HG03469 (cell line): ENCODE results near the gene OR4Q3.
"Not testable (repeated sequence)": the region's sequence is repeated elsewhere in the genome, so short reads cannot be mapped to it uniquely, and the experiment has no call there.

ENCODE experiments used
- ATAC-seq: cut with Tn5 transposase; IDR thresholded peaks from one replicate; pipeline ENCODE4 v1.9.1; 2021; ENCODE audit warnings: mild to moderate bottlenecking, moderate library complexity, moderate number of reproducible peaks; ENCODE audit not compliant: unreplicated experiment

Gene OR4Q3

DNA sequence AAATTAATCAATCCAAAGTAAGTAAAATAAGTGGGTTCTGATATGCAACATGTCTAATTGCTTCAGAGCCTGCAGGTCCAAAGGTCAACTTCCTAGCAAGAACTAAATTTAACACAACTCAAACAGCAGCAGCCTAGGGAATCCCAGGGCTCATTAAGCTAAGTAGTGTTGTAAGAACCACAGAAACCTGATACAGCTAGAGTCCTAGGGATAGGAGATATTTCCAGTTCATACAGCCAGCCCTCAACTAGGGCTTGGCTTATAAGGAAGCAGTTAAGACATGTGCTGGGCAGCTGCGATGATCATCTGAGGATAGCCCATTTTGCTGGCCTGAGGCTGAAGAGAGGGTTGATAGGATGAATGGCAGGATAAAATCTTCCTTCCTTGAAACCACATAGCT, at the start of gene OR4Q3:
Gene OR4Q3 (plus strand): TSS at position 316 of the 400 bp plus-strand sequence.
- ATAC-seq: no peak

DNA sequence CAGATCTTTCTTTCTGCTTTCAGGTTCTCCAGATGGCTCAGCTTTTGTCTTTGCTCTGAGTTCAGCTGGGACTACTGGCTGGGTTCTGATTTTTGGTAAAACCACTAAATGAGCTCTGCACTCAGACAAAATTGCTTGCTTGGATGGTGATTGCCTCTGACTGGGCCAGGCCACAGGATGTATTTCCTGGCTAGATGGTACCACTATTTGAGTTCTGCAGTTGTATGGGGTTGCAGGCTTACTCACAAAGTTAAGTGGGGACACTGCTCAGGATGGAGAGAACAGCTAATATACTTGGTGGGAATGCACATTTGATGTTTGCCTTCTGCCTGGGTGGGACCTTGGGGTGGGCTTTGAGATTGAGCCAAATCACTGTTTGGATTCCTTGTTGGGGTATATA, 14.0 kb upstream of the OR4Q3 start:
- ATAC-seq: no peak

DNA sequence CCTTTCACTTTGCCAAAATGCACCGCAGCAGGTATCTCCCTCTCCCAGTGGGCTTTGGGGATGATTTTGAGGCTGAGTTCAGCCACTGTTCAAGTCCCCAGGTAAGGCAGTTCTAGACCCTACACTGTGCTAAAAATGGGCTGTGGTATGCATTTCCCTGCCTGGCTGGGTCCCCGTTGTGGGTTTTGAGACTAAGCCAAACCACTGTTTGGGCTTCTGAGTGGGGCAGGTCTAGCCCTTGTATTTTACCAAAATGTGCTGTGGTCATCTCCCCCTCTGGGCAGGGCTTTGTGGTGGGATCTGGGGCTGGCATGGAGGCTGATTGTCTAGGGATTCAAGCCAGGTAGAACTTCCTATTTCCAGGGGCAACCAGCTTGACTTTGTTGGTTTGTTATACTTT, 13.6 kb upstream of the OR4Q3 start:
- ATAC-seq: no peak

DNA sequence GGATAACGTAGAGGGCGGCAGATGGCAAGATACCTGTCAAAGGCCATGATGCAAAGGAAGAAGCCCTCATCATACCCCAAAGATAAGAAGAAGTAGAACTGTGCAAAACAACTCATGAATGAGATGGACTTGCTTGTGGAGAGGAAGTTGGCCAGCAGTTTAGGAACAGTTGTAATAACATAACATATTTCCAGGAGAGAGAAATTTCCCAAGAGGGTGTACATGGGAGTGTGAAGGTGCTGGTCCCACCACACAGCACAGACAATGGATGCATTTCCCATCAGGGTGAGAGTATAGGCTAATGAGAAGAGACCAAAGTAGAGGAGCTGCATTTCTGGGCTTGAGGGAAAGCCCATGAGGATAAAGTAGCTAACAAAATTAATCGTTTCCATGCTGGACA, 9.5 kb upstream of the OR4Q3 start:
- ATAC-seq: not testable (repeated sequence)

DNA sequence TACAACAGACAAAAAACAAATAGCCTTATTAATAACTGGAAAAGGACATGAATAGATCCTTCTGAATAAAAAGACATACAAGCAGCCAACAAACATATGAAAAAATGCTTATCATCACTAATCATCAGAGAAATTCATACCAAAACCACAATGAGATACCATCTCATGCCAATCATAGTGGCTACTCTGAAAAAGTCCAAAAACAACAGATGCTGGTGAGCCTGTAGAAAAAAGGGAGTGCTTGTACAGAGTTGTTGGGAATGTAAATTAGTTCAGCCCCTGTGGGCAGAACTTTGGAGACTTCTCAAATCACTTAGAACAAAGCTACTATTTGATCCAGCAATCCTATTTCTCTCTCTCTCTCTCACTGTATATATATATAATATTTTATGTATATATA, 8.9 kb downstream of the OR4Q3 start:
- ATAC-seq: not testable (repeated sequence)

DNA sequence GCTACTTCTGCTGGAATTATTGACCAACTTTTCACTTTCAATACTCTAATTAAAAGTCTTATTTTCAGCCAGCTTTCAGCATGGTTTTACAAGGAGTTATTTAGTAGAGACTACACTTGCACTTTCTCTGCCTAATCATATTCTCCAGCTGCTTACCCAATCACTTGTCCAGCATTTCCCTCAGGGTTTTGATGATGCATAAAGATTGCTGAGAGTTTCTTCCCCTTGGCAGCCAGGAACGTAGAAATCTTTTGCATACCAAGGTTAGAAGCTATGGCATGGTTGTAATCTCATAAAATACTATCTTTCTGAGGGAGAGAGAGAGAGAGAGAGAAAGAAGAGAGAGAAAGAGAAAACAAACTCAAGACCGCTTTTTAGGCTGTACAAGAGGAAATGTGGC, 10.8 kb downstream of the OR4Q3 start:
- no peak for ATAC-seq

DNA sequence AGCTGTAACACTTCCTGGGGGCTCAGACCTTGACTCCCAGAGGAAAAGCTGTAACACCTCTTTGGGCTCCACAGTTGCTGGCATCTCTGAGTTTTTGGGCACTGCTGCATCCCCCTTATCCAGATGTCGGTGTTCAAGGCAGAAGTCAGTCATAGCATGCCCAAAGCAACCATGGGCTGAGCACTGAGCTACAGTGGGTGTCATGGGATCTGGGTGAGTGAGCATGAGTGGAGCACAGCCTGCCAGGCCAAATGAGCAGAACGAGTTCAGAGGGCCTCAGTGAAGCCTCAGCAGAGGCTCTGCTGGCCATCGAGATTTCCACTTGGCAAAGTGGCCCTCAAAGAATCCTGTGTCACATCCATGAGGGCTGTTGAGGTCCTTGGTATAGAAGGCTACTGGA, 28.1 kb downstream of the OR4Q3 start:
- ATAC-seq: not testable (repeated sequence)

DNA sequence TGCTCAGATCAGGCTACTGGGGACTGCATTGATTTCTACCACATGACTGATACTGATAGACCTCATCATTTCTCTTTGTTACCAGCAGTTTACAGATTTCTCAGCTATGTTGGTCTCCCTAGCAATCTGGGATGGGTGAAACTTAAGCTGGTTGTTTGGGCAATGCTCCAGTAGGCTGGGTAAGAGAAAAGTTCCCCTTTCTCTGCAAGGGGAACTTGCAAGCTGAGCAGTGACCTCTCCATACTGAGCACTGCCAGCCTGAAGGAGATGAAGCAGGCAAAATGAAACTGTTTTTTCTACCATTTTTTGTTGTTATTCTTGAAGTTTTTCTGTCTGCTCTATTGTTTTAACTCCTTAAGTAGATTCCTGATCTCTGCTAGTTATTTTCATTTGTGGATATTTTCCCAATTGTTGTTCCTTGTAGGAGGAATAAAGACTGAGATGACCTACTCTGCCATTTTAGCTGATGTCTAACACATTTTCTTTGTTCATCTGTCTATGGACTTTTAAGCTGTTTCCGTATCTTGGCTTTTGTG, 28.6 kb downstream of the OR4Q3 start:
- no peak for ATAC-seq

DNA sequence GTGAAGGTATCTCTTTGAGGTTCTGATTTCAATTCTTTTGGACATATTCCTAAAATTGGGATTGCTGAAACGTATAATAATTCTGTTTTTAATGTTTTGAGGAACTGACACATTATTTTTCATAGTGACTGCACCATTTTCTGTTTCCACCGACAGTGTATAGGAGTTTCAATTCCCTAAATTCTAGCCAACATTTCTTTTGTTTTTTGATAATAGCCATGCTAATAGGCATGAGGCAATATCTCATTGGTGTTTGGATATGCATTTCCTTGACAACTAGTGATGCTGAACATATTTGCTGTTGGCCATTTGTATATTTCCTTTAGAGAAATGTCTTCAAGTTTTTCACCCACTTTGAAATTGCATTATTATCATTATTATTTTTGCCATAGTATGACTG, 29.1 kb downstream of the OR4Q3 start:
- ATAC-seq: not testable (repeated sequence)

DNA sequence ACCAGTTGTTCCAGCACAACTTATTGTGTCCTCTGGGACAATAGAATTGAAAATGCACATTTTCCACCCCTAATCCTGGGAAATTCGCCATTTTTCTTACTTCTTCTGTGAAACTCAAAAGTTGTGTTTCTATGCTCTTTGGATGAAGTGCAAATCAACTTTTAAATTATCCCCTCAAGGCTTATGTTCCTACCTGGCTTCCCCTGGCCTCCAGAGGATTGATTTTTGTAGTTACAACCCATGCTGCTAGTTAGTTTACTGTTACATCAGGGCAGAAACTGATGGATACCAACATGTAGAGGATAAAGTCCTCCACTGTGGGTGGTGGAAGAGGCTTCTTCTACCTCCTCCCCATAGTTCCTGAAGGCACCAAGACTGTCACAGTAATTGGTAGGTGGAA, 29.8 kb downstream of the OR4Q3 start, which contains the start of gene OR4M1:
Gene OR4M1 (plus strand): TSS at position 301 of the 400 bp plus-strand sequence. CDS start 6,819 bp downstream, outside the sequence.
- not testable (repeated sequence) for ATAC-seq

DNA sequence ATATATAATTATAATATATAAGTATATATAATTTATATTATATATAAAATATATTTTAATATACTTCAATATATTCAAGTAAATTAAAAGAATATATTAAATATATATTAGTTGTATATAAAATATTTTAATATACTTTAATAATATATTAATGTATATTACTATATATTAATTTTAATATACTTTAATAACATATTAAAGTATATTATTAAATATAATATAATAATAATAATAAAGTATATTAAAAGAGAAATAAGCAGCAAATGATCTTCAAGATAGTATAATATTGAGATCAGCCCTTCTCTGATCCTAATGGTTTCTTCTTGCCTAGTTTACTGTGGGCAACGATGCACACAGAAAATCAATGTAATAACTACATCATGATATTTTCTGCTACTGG, 32.2 kb downstream of the OR4Q3 start:
- no peak for ATAC-seq

DNA sequence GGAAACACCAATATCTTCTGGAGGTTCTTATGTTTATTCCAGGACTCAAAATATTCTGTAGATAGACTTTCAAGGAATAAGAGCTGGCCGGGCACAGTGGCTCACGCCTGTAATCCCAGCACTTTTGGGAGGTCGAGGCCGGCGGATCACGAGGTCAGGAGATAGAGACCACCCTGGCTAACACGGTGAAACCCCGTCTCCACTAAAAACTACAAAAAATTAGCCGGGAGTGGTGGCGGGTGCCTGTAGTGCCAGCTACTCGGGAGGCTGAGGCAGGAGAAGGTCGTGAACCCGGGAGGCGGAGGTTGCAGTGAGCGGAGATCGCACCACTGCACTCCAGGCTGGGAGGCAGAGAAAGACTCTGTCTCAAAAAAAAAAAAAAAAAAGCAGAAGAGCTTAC, 42.5 kb downstream of the OR4Q3 start:
- ATAC-seq: not testable (repeated sequence)

DNA sequence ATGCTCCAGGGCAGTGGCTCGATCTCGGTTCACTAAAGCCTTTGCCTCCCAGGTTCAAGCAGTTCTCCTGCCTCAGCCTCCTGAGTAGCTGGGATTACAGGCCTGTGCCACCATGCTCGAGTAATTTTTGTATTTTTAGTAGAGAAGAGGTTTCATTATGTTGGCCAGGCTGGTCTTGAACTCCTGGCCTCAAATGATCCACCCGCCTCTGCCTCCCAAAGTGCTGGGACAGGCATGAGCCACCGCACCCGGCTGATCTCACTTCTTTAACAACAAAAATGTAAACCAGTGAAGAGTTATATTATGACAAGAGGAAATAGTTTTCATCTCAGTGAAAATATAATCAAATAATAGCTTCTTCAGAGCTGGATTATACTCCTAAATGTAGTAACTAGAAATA, 43.9 kb downstream of the OR4Q3 start:
- ATAC-seq: not testable (repeated sequence)

DNA sequence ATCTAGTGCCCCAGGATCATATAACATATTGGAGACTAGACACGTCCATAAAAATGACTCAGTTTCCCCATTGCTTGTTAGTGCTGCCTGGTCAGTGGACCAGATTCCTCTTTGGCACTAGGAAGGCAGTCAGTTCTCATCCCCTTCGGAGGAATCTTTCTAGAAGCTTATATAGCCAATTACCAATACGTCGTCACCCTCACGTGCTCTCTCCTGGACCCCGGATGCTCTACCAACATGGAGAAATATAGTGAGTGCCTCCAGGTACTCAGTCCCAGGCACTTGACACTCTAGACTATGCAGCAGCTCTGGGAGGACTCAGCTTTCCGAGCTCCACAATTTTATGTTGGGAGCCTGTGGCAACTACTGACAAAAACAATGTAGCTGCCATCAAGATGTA, 44.8 kb downstream of the OR4Q3 start:
- ATAC-seq: not testable (repeated sequence)

DNA sequence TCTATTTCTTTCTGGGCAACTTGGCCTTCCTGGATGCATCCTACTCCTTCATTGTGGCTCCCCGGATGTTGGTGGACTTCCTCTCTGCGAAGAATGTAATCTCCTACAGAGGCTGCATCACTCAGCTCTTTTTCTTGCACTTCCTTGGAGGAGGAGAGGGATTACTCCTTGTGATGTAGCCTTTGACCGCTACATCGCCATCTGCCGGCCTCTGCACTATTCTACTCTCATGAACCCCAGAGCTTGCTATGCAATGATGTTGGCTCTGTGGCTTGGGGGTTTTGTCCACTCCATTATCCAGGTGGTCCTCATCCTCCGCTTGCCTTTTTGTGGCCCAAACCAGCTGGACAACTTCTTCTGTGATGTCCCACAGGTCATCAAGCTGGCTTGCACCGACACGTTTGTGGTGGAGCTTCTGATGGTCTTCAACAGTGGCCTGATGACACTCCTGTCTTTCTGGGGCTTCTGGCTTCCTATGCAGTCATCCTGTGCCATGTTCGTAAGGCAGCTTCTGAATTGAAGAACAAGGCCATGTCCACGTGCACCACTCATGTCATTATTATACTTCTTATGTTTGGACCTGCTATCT, 53.2 kb downstream of the OR4Q3 start:
- not testable (repeated sequence) for ATAC-seq
